CD14-positive monocyte (primary cell): ENCODE data around the gene TOP2A. TPM values are rescaled to one million over a fixed set of nuclear protein-coding genes. Genes with fewer than 3 reads are reported as not detected.

ENCODE experiments used
- DNase-seq, 3 donors: peaks; one replicate each; pipeline ENCODE4 v3.0.0-alpha.2; 2011 to 2022
- H2AFZ ChIP-seq: 2 replicates; pipeline ENCODE4 v1.6.0; 2012; ENCODE audit warnings: mild to moderate bottlenecking, low read depth, low read length, inconsistent platforms; ENCODE audit not compliant: insufficient read depth, poor library complexity, severe bottlenecking
- H3K27ac ChIP-seq, 2 donors: 1 replicate in 1 of 2; 2 replicates in 1 of 2; pipeline ENCODE4 v1.5.1; 2012 to 2013; ENCODE audit warnings: low read length in 2 of 2, control low read depth in 1 of 2, inconsistent platforms in 1 of 2, low read depth in 1 of 2, mild to moderate bottlenecking in 1 of 2
- H3K27me3 ChIP-seq, 2 donors: one replicate each; pipeline versions ENCODE4 v1.6.0 to v1.6.1; 2011 to 2013; ENCODE audit warnings: low read length in 2 of 2; ENCODE audit not compliant: control insufficient read depth in 2 of 2, insufficient read depth in 2 of 2
- H3K36me3 ChIP-seq, 2 donors: replicated peaks in 1 of 2; 1 replicate in 1 of 2; 2 replicates in 1 of 2; pipeline versions ENCODE4 v1.5.1 to v1.6.1; 2012 to 2013; ENCODE audit warnings: low read length in 2 of 2, control low read depth in 1 of 2, inconsistent platforms in 1 of 2, mild to moderate bottlenecking in 1 of 2; ENCODE audit not compliant: insufficient read depth in 2 of 2, control insufficient read depth in 1 of 2
- H3K4me1 ChIP-seq, 2 donors: 1 replicate in 1 of 2; 2 replicates in 1 of 2; pipeline versions ENCODE4 v1.5.1 to v1.6.1; 2012 to 2013; ENCODE audit warnings: low read length in 2 of 2, control low read depth in 1 of 2, inconsistent platforms in 1 of 2, mild to moderate bottlenecking in 1 of 2, moderate library complexity in 1 of 2; ENCODE audit not compliant: insufficient read depth in 2 of 2, control insufficient read depth in 1 of 2
- H3K4me2 ChIP-seq: replicated peaks from 2 replicates; pipeline ENCODE3; 2012; ENCODE audit warnings: low read length, moderate library complexity, mild to moderate bottlenecking; ENCODE audit not compliant: poor library complexity, severe bottlenecking; ENCODE audit errors: extremely low read depth
- H3K4me3 ChIP-seq, 3 experiments: fragments of 200-600 bp in 1 of 3; sonication (generic) in 1 of 3; replicated peaks in 1 of 3; 1 replicate in 2 of 3; 2 replicates in 1 of 3; pipeline ENCODE4 v1.5.1; 2011 to 2013; ENCODE audit warnings: low read length in 3 of 3, mild to moderate bottlenecking in 3 of 3, control low read depth in 2 of 3, low read depth in 2 of 3, inconsistent platforms in 1 of 3, moderate library complexity in 1 of 3
- H3K79me2 ChIP-seq: 2 replicates; pipeline ENCODE4 v1.6.0; 2012; ENCODE audit warnings: mild to moderate bottlenecking, control low read depth, inconsistent platforms, low read length, moderate library complexity; ENCODE audit not compliant: insufficient read depth
- H3K9ac ChIP-seq: 2 replicates; pipeline ENCODE4 v1.6.0; 2017; ENCODE audit warnings: low read length, mild to moderate bottlenecking; ENCODE audit not compliant: insufficient read depth, poor library complexity, severe bottlenecking
- H3K9me3 ChIP-seq, 2 donors: replicated peaks in 1 of 2; 1 replicate in 1 of 2; 2 replicates in 1 of 2; pipeline versions ENCODE4 v1.5.1 to v1.6.1; 2012 to 2013; ENCODE audit warnings: low read length in 2 of 2, control low read depth in 1 of 2; ENCODE audit not compliant: control insufficient read depth in 1 of 2, insufficient read depth in 1 of 2
- H4K20me1 ChIP-seq: 2 replicates; pipeline ENCODE4 v1.6.0; 2012; ENCODE audit warnings: mild to moderate bottlenecking, low read length, control low read depth, moderate library complexity; ENCODE audit not compliant: insufficient read depth
- H3K27ac Mint-ChIP-seq, 7 donors: one replicate each; pipeline ENCODE4 v1.8.0; 2020; ENCODE audit warnings: mild to moderate bottlenecking in 7 of 7, mixed read lengths in 7 of 7, moderate library complexity in 6 of 7, inconsistent platforms in 2 of 7
- H3K27me3 Mint-ChIP-seq, 3 donors: one replicate each; pipeline ENCODE4 v1.8.0; 2021 to 2022; ENCODE audit warnings: low read depth in 3 of 3, mild to moderate bottlenecking in 3 of 3, mixed read lengths in 3 of 3, moderate library complexity in 3 of 3, inconsistent platforms in 1 of 3
- H3K36me3 Mint-ChIP-seq, 2 donors: one replicate each; pipeline ENCODE4 v1.8.0; 2020; ENCODE audit warnings: mixed read lengths in 2 of 2, inconsistent platforms in 1 of 2, mild to moderate bottlenecking in 1 of 2
- H3K4me1 Mint-ChIP-seq: one replicate; pipeline ENCODE4 v1.8.0; 2020; ENCODE audit warnings: mild to moderate bottlenecking, mixed read lengths
- H3K4me3 Mint-ChIP-seq, 2 donors: one replicate each; pipeline ENCODE4 v1.8.0; 2020; ENCODE audit warnings: mild to moderate bottlenecking in 2 of 2, mixed read lengths in 2 of 2, moderate library complexity in 1 of 2
- H3K9me3 Mint-ChIP-seq, 7 donors: one replicate each; pipeline ENCODE4 v1.8.0; 2020 to 2022; ENCODE audit warnings: mixed read lengths in 7 of 7, mild to moderate bottlenecking in 6 of 7, moderate library complexity in 6 of 7, inconsistent platforms in 2 of 7
- WGBS: methylation state at CpG from one replicate; pipeline ENCODE4 v1.1.5; 2013; ENCODE audit warnings: missing lambda C conversion rate; ENCODE audit not compliant: insufficient coverage; 5-methylcytosine and 5-hydroxymethylcytosine counted together
- intact Hi-C, 2 donors: fragments of 100-400 bp; cut with micrococcal nuclease; formaldehyde crosslinking; loops; one replicate each; pipeline versions ENCODE4 v1.15.0 to v1.15.1; 2023
- polyA plus RNA-seq, 3 donors: library from polyadenylated mRNA; depleted of rRNA in 1 of 3; unstranded in 2 of 3; stranded (reverse) in 1 of 3; fragments of 300-500 nt in 2 of 3; fragments of >200 nt in 1 of 3; fragmentation: Illumina TruSeq in 2 of 3; gene quantifications; 1 replicate in 2 of 3; 2 replicates in 1 of 3; pipeline ENCODE4 v1.2.3, GENCODE V29; 2012 to 2021
- TF ChIP-seq, protein P1 (sequence below): fragments of 200-600 bp; IDR thresholded peaks from one replicate; pipeline ENCODE4 v1.8.0; 2022; ENCODE audit warnings: antibody characterized with exemption, mild to moderate bottlenecking

TOP2A gene
- polyA plus RNA-seq, 3 donors: 0.01 to 0.94 (median 0.28) TPM

DNA sequence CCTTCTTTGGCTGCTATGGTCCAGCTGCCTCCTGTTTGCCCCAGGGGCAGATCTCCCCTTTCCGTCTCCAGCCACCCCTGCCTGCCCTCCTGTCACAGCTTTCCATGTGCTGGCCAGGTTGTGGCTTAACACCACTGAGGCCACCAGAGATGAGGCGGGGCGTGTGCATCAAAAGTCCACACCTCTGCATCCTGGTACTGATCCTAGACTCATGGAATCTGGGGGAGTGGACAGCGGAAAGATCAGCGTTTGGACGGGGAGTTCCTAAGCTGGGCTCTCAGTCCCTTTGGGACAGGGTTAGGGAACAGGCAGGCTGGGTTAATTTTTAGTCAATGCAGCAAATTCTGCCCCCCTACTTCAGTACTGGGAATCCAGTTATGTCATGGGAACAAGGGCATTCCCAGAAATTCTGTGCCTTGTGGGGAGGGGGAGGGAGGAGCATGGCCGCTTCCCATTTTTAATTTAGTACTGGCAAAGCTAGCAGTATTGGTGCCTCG, 29.5 kb upstream of the TOP2A start:
- Histone ChIP-seq H3K36me3 (no peaks in the 10 kb centered on the region), H3K4me2 (no peak overlapping the region), H3K27me3 (peaks cover 0 to 24% of the 10 kb centered on the region in 2 donors), H3K79me2 (no peaks in the 10 kb centered on the region), H4K20me1 (no peaks in the 10 kb centered on the region), H2AFZ (no peak overlapping the region), H3K9me3 (no peaks in the 10 kb centered on the region), H3K4me3 (no peak overlapping the region), H3K27ac (no peak overlapping the region), H3K9ac (no peak overlapping the region), H3K4me1 (peaks cover 32 to 45% of the 10 kb centered on the region in 2 donors)
- Mint-ChIP-seq H3K9me3 (no peaks in the 10 kb centered on the region), H3K27me3 (peaks cover 28 to 53% (median 31%) of the 10 kb centered on the region in 3 donors), H3K4me1 (peaks cover 39% of the 10 kb centered on the region), H3K4me3 (no peak overlapping the region), H3K36me3 (peaks cover 0 to 2% of the 10 kb centered on the region in 2 donors), H3K27ac (no peak overlapping the region)
- 100% methylated on average over 3 of the region's 8 CpGs for WGBS
- DNase-seq: no peak
- TF ChIP-seq, protein P1, sequence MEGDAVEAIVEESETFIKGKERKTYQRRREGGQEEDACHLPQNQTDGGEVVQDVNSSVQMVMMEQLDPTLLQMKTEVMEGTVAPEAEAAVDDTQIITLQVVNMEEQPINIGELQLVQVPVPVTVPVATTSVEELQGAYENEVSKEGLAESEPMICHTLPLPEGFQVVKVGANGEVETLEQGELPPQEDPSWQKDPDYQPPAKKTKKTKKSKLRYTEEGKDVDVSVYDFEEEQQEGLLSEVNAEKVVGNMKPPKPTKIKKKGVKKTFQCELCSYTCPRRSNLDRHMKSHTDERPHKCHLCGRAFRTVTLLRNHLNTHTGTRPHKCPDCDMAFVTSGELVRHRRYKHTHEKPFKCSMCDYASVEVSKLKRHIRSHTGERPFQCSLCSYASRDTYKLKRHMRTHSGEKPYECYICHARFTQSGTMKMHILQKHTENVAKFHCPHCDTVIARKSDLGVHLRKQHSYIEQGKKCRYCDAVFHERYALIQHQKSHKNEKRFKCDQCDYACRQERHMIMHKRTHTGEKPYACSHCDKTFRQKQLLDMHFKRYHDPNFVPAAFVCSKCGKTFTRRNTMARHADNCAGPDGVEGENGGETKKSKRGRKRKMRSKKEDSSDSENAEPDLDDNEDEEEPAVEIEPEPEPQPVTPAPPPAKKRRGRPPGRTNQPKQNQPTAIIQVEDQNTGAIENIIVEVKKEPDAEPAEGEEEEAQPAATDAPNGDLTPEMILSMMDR: no peak
- intact Hi-C loops: no loop called here

DNA sequence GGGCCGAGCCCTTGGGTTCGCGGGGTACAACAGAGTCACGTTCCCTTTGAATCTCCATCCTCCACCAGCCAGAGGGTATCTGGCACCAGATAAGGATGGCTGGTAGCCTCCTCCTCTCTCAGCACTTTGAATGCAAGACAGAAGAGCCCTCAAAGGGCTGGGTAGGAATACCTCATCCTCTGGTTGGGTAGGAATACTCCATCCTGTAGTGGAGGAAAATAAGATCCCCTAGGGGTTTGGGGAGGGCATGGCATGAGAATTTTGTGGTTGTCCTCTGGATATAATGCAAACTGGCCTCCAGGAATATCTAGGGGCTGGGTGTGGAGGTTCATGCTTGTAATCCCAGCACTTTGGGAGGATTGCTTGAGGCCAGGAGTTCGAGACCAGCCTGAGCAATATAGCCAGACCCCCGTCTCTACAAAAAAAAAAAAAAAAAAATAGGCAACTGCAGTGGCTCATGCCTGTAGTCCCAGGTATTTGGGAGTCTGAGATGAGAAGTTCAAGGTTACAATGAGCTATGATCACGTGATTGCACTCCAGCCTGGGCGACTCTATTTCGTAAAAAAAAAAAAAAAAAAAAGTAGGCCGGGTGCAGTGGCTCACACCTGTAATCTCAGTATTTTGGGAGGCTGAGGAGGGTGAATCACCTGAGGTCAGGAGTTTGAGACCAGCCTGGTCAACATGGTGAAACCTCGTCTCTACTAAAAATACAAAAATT, 28.2 kb upstream of the TOP2A start:
- WGBS: 60% methylated on average over 1 of the region's 11 CpGs
- no peak overlapping the region for H3K27ac ChIP-seq
- Mint-ChIP-seq H3K9me3 (no peaks in the 10 kb centered on the region), H3K27me3 (peaks cover 31 to 61% (median 36%) of the 10 kb centered on the region in 3 donors), H3K36me3 (peaks cover 0 to 2% of the 10 kb centered on the region in 2 donors), H3K4me1 (peaks cover 39% of the 10 kb centered on the region), H3K27ac (peak overlapping the region in 1 of 7 donors; percentile 38), H3K4me3 (peak overlapping the region in 1 of 2 donors; percentile 85)
- no peaks in the 10 kb centered on the region for H3K9me3 ChIP-seq
- H4K20me1 ChIP-seq: no peaks in the 10 kb centered on the region
- H3K9ac ChIP-seq: no peak overlapping the region
- H3K4me3 ChIP-seq: no peak overlapping the region
- H3K4me1 ChIP-seq: peaks cover 32 to 45% of the 10 kb centered on the region in 2 donors
- no peak overlapping the region for H2AFZ ChIP-seq
- H3K79me2 ChIP-seq: no peaks in the 10 kb centered on the region
- H3K4me2 ChIP-seq: peak overlapping the region; percentile 73
- H3K27me3 ChIP-seq: peaks cover 0 to 22% of the 10 kb centered on the region in 2 donors
- TF ChIP-seq, protein P1: no peak
- intact Hi-C loops: no loop called here
- no peaks in the 10 kb centered on the region for H3K36me3 ChIP-seq
- no peak for DNase-seq
